ENCODE data around the gene EXOC3L1. TPM values are rescaled to one million over a fixed set of nuclear protein-coding genes. Genes with fewer than 3 reads are reported as not detected.

Gene EXOC3L1
- total RNA-seq, 1 experiment from 2014 or later, result 4.0 TPM

DNA sequence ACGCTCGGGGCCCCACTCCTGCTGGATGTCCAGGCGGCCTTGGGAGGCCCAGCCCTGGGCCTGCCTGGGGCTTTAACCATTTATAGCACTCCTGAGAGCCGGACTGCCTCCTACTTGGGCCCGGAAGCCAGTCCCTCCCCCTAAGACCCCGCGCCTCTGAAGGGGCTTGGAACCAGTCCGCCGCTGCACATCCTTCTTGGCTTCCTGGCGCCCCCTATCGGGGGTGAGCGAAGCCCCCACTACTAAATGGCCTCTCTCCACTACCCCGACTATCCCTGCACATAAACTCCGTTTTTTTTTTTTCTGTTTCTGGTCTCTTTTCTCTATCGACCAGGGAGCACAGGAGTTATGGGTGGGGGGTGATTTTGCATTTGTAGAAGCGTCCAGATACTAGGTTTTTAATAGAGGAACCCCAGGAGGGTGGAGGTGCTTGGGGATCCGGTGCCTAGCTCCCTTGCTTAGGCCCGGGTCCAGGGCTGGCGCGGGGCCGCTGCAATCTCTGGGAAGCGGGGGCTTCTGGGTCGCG is 20.2 kb downstream of the EXOC3L1 start:
- DNase-seq (ENCODE audit: low spot score), result peak; percentile 93
- peaks cover 95% of the 10 kb centered on the region for H3K27me3 Mint-ChIP-seq (ENCODE audit: low read depth)
- TF ChIP-seq CBFB (CRISPR knock-in tag; IDR thresholded peaks at IDR 0.05; ENCODE audit: low read depth), result no peak
- TF ChIP-seq, protein P1, sequence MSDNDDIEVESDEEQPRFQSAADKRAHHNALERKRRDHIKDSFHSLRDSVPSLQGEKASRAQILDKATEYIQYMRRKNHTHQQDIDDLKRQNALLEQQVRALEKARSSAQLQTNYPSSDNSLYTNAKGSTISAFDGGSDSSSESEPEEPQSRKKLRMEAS (CRISPR knock-in tag; IDR thresholded peaks at IDR 0.05), result no peak
- TF ChIP-seq, protein P2, sequence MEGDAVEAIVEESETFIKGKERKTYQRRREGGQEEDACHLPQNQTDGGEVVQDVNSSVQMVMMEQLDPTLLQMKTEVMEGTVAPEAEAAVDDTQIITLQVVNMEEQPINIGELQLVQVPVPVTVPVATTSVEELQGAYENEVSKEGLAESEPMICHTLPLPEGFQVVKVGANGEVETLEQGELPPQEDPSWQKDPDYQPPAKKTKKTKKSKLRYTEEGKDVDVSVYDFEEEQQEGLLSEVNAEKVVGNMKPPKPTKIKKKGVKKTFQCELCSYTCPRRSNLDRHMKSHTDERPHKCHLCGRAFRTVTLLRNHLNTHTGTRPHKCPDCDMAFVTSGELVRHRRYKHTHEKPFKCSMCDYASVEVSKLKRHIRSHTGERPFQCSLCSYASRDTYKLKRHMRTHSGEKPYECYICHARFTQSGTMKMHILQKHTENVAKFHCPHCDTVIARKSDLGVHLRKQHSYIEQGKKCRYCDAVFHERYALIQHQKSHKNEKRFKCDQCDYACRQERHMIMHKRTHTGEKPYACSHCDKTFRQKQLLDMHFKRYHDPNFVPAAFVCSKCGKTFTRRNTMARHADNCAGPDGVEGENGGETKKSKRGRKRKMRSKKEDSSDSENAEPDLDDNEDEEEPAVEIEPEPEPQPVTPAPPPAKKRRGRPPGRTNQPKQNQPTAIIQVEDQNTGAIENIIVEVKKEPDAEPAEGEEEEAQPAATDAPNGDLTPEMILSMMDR (IDR thresholded peaks at IDR 0.05), result peak; percentile 83
- TF ChIP-seq, protein P3, sequence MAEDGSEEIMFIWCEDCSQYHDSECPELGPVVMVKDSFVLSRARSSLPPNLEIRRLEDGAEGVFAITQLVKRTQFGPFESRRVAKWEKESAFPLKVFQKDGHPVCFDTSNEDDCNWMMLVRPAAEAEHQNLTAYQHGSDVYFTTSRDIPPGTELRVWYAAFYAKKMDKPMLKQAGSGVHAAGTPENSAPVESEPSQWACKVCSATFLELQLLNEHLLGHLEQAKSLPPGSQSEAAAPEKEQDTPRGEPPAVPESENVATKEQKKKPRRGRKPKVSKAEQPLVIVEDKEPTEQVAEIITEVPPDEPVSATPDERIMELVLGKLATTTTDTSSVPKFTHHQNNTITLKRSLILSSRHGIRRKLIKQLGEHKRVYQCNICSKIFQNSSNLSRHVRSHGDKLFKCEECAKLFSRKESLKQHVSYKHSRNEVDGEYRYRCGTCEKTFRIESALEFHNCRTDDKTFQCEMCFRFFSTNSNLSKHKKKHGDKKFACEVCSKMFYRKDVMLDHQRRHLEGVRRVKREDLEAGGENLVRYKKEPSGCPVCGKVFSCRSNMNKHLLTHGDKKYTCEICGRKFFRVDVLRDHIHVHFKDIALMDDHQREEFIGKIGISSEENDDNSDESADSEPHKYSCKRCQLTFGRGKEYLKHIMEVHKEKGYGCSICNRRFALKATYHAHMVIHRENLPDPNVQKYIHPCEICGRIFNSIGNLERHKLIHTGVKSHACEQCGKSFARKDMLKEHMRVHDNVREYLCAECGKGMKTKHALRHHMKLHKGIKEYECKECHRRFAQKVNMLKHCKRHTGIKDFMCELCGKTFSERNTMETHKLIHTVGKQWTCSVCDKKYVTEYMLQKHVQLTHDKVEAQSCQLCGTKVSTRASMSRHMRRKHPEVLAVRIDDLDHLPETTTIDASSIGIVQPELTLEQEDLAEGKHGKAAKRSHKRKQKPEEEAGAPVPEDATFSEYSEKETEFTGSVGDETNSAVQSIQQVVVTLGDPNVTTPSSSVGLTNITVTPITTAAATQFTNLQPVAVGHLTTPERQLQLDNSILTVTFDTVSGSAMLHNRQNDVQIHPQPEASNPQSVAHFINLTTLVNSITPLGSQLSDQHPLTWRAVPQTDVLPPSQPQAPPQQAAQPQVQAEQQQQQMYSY (CRISPR knock-in tag; IDR thresholded peaks at IDR 0.05), result no peak
- TF ChIP-seq, protein P4, sequence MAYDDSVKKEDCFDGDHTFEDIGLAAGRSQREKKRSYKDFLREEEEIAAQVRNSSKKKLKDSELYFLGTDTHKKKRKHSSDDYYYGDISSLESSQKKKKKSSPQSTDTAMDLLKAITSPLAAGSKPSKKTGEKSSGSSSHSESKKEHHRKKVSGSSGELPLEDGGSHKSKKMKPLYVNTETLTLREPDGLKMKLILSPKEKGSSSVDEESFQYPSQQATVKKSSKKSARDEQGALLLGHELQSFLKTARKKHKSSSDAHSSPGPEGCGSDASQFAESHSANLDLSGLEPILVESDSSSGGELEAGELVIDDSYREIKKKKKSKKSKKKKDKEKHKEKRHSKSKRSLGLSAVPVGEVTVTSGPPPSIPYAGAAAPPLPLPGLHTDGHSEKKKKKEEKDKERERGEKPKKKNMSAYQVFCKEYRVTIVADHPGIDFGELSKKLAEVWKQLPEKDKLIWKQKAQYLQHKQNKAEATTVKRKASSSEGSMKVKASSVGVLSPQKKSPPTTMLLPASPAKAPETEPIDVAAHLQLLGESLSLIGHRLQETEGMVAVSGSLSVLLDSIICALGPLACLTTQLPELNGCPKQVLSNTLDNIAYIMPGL (CRISPR knock-in tag; IDR thresholded peaks at IDR 0.05), result peak; percentile 41; the same call in 1 of the 2 replicates
- TF ChIP-seq TCF7 (CRISPR knock-in tag; IDR thresholded peaks at IDR 0.05; ENCODE audit: low read depth), result no peak
- no peak for TF ChIP-seq NFATC4 (CRISPR knock-in tag; IDR thresholded peaks at IDR 0.05)

DNA sequence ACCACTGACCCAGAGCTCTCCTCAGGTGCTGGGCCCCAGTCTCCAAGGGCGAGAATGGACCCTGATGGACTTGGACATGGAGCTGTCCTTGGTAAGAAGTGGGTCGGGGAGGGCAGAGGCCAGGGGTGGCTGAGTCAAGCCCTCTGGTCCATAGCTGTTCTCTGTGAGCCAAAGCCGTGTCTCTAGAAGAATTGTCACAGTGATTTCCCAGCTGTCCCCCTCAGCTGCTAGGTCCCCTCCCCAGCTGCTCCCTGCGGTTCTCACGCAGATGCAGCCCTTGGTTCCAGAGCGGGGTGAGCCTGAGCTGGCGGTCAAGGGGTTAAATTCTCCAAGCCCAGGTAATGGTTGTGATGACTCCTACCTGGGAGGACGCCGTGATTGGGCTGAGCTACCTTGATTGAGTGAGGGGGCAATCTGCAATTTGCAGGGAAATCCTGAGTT is 20.9 kb downstream of the EXOC3L1 start:
- ChIA-PET POLR2A (interaction anchor here (0.9 to 2.5 kb wide), 5 partner anchors 9 to 29 kb away, joined by 3 to 9 read pairs (median 5); partner anchors contain the start of genes FBXL8 and TRADD), CTCF (interaction anchor here (0.6 to 15.6 kb wide), 31 partner anchors 9 to 505 kb away, joined by 3 to 386 read pairs (median 3); partner anchors contain the start of genes B3GNT9, CES3, ELMO3 and EXOC3L1)
- H3K27ac Mint-ChIP-seq, result no peak overlapping the region
- TF ChIP-seq, protein P5, sequence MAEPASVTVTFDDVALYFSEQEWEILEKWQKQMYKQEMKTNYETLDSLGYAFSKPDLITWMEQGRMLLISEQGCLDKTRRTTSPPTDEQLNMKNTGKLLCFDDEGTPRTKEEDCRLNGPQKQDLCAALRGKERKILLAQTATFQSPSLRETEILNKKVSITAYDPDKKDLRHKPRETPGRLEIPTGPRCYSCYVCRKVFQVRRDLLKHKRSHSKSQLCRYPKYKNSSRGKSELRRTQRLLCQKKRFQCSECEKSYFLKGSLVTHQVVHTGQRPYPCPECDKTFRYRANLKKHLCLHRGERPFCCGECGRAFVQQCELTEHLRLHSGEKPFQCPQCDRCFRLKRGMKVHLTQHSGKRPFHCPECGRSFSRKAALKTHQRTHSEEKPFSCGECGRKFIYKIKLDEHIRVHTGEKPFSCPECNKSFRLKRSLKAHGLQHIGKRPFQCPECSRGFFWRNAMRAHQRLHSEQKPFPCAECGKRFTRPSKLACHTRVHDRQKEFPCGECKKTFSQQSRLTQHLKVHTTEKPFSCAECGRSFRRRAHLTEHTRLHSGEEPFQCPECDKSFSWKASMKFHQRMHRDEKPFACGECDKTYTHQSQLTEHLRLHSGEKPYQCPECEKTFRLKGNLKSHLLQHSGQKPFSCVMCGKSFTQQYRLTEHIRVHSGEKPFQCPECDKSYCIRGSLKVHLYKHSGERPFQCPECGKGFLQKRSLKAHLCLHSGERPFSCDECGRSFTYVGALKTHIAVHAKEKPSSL (CRISPR knock-in tag; conservative IDR thresholded peaks at IDR 0.05), result no peak
- TF ChIP-seq, protein P6, sequence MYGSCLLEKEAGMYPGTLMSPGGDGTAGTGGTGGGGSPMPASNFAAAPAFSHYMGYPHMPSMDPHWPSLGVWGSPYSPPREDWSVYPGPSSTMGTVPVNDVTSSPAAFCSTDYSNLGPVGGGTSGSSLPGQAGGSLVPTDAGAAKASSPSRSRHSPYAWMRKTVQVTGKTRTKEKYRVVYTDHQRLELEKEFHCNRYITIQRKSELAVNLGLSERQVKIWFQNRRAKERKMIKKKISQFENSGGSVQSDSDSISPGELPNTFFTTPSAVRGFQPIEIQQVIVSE (CRISPR knock-in tag; IDR thresholded peaks at IDR 0.05; ENCODE audit: borderline replicate concordance), result no peak
- TF ChIP-seq FOXP1 (CRISPR knock-in tag; IDR thresholded peaks at IDR 0.05; ENCODE audit: borderline replicate concordance) (no peak), NFATC4 (CRISPR knock-in tag; IDR thresholded peaks at IDR 0.05) (no peak), MXD4 (CRISPR knock-in tag; IDR thresholded peaks at IDR 0.05; ENCODE audit: borderline replicate concordance) (no peak)
- TF ChIP-seq, protein P7, sequence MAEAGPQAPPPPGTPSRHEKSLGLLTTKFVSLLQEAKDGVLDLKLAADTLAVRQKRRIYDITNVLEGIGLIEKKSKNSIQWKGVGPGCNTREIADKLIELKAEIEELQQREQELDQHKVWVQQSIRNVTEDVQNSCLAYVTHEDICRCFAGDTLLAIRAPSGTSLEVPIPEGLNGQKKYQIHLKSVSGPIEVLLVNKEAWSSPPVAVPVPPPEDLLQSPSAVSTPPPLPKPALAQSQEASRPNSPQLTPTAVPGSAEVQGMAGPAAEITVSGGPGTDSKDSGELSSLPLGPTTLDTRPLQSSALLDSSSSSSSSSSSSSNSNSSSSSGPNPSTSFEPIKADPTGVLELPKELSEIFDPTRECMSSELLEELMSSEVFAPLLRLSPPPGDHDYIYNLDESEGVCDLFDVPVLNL (CRISPR knock-in tag; IDR thresholded peaks at IDR 0.05; ENCODE audit: borderline replicate concordance, low read depth), result no peak
- TF ChIP-seq, protein P8, sequence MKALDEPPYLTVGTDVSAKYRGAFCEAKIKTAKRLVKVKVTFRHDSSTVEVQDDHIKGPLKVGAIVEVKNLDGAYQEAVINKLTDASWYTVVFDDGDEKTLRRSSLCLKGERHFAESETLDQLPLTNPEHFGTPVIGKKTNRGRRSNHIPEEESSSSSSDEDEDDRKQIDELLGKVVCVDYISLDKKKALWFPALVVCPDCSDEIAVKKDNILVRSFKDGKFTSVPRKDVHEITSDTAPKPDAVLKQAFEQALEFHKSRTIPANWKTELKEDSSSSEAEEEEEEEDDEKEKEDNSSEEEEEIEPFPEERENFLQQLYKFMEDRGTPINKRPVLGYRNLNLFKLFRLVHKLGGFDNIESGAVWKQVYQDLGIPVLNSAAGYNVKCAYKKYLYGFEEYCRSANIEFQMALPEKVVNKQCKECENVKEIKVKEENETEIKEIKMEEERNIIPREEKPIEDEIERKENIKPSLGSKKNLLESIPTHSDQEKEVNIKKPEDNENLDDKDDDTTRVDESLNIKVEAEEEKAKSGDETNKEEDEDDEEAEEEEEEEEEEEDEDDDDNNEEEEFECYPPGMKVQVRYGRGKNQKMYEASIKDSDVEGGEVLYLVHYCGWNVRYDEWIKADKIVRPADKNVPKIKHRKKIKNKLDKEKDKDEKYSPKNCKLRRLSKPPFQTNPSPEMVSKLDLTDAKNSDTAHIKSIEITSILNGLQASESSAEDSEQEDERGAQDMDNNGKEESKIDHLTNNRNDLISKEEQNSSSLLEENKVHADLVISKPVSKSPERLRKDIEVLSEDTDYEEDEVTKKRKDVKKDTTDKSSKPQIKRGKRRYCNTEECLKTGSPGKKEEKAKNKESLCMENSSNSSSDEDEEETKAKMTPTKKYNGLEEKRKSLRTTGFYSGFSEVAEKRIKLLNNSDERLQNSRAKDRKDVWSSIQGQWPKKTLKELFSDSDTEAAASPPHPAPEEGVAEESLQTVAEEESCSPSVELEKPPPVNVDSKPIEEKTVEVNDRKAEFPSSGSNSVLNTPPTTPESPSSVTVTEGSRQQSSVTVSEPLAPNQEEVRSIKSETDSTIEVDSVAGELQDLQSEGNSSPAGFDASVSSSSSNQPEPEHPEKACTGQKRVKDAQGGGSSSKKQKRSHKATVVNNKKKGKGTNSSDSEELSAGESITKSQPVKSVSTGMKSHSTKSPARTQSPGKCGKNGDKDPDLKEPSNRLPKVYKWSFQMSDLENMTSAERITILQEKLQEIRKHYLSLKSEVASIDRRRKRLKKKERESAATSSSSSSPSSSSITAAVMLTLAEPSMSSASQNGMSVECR (CRISPR knock-in tag; IDR thresholded peaks at IDR 0.05; ENCODE audit: borderline replicate concordance), result 0 out of 2 replicates have a peak, but pooled peaks have one; percentile 35

More for the DNA sequence above, 20.2 kb downstream of the EXOC3L1 start:
- Mint-ChIP-seq H3K4me3 (peak overlapping the region; percentile 85), H3K27ac (no peak overlapping the region; the same call in 1 of the 2 replicates), H3K9me3 (no peaks in the 10 kb centered on the region), H3K4me1 (peaks cover 46% of the 10 kb centered on the region), H3K36me3 (no peaks in the 10 kb centered on the region)
- ATAC-seq, result peak; percentile 45
- POLR2A ChIA-PET, result interaction anchor here (1.0 to 2.5 kb wide), 6 partner anchors 9 to 29 kb away, joined by 3 to 9 read pairs (median 6); partner anchors contain the start of genes B3GNT9, FBXL8 and TRADD
- CTCF ChIA-PET, result interaction anchor here (0.5 to 15.6 kb wide), 35 partner anchors 8 to 351 kb away, joined by 3 to 386 read pairs (median 5); partner anchors contain the start of genes B3GNT9, CES3, ELMO3 and EXOC3L1

More for the DNA sequence above, 20.9 kb downstream of the EXOC3L1 start:
- no peaks in the 10 kb centered on the region for H3K36me3 Mint-ChIP-seq
- peak overlapping the region; percentile 85 for H3K4me3 Mint-ChIP-seq
- H3K4me1 Mint-ChIP-seq, result peaks cover 48% of the 10 kb centered on the region
- no peaks in the 10 kb centered on the region for H3K9me3 Mint-ChIP-seq
- peaks cover 94% of the 10 kb centered on the region for H3K27me3 Mint-ChIP-seq (ENCODE audit: low read depth)
- ATAC-seq, result peak; percentile 2; the same call in 1 of the 2 replicates
- DNase-seq (ENCODE audit: low spot score), result peak; percentile 51
